ENCODE data around the gene PLEKHA6. TPM values are rescaled to one million over a fixed set of nuclear protein-coding genes. Genes with fewer than 3 reads are reported as not detected.

Gene PLEKHA6
- total RNA-seq, 1 experiment from 2014 or later, result 5.5 TPM

DNA sequence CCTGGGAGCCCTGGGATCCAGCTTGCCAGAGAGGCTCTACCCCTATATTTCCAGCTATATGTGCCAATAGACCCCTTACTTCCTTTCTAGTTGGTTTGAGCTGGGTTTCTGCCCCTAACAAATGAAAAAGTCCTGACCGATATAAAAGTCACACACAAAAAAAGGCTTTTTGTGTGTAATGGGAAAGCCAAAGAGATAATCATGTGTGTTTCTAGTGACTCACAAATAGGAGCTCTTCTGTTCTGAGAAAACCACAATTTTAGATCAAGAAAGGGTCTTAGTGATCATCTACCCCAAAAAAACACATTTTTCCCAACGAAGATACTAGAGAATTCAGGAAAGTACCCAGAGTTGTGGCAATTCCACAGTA is 23.0 kb upstream of the PLEKHA6 start:
- Histone ChIP-seq H3K9me3 (ENCODE audit: control insufficient read depth, insufficient read depth, low read depth, low read length) (no peaks in the 10 kb centered on the region), H3K27ac (ENCODE audit: low read length) (no peak overlapping the region), H3K36me3 (ENCODE audit: control insufficient read depth, insufficient read depth, low read length) (no peaks in the 10 kb centered on the region), H3K4me3 (ENCODE audit: low read depth in 2 of 2, low read length in 2 of 2) (peak overlapping the region in 1 of 2 experiments; percentile 6; a peak in 1 of 4 replicates), H3K4me1 (ENCODE audit: control insufficient read depth, insufficient read depth, low read length) (peaks cover 4% of the 10 kb centered on the region), H3K27me3 (ENCODE audit: control insufficient read depth, insufficient read depth, low read length) (peaks cover 7% of the 10 kb centered on the region; the same call in 1 of the 2 replicates)
- TF ChIP-seq REST (IDR thresholded peaks at IDR 0.05; ENCODE audit: insufficient read depth in 1 of 2, low read depth in 2 of 2, low read length in 1 of 2), result no peak
- TF ChIP-seq SIN3A (IDR thresholded peaks at IDR 0.05; ENCODE audit: borderline replicate concordance, insufficient read depth, low read depth, low read length), result no peak
- no peak for TF ChIP-seq CTCF (IDR thresholded peaks at IDR 0.05)
- no peak for TF ChIP-seq POLR2AphosphoS5 (IDR thresholded peaks at IDR 0.05; ENCODE audit: low read depth, low read length)
- TF ChIP-seq TCF7L2 (IDR thresholded peaks at IDR 0.05; ENCODE audit: low read depth, low read length), result no peak
- in situ Hi-C loops (cut with HindIII; ENCODE audit: low pct_unique_long_range_greater_than_20kb, low sequenced_read_pairs), result no loop called here
- POLR2A ChIA-PET, result interaction anchor here (0.7 kb wide), 1 partner anchor 460 kb away, joined by 9 read pairs; no protein-coding TSS in a partner anchor
- ATAC-seq (no peak), DNase-seq (ENCODE audit: low read depth, low spot score) (no peak)
- BruUV-seq (replicated peaks), result no TSS peak
- CTCF ChIA-PET, result no interaction called here
- intact Hi-C loops (cut with micrococcal nuclease; ENCODE audit: unreplicated experiment), result no loop called here

DNA sequence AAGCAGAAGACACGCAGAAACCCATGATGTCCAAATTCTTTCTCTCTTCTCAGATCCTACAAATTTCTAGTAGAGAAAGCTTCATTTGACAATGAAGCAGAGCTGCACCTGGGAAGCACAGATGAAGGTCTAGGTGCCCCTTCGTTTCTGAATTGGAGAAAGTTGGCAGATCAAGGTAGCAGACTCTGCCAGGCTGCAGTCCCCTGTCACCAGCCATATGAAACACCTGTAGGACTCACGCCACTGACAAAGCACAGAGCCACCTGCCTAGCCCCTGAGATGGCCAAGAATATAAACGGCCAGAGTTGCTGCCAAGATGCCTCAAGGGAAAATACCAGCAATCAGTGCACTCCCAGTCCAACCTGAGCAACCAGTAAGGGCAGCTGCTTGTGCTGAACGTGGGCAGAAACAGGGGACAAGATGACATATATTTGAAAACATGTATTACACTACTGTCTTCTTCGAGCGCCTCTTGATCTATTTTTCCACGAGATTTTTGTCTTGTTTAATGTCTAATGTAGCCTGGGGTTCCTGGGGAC is 20.6 kb upstream of the PLEKHA6 start:
- ChIA-PET POLR2A (no interaction called here), CTCF (no interaction called here)
- peaks cover 13% of the 10 kb centered on the region for H3K27me3 ChIP-seq (ENCODE audit: control insufficient read depth, insufficient read depth, low read length)
- no TSS peak for BruUV-seq (replicated peaks)
- no peak for TF ChIP-seq REST (IDR thresholded peaks at IDR 0.05; ENCODE audit: insufficient read depth in 1 of 2, low read depth in 2 of 2, low read length in 1 of 2)
- no peak for TF ChIP-seq POLR2AphosphoS5 (IDR thresholded peaks at IDR 0.05; ENCODE audit: low read depth, low read length)
- TF ChIP-seq TCF7L2 (IDR thresholded peaks at IDR 0.05; ENCODE audit: low read depth, low read length), result no peak
- TF ChIP-seq CTCF (IDR thresholded peaks at IDR 0.05), result no peak
- TF ChIP-seq SIN3A (IDR thresholded peaks at IDR 0.05; ENCODE audit: borderline replicate concordance, insufficient read depth, low read depth, low read length), result no peak
- ATAC-seq (no peak), DNase-seq (ENCODE audit: low read depth, low spot score) (no peak)
- no peaks in the 10 kb centered on the region for H3K36me3 ChIP-seq (ENCODE audit: control insufficient read depth, insufficient read depth, low read length)
- in situ Hi-C loops (cut with HindIII; ENCODE audit: low pct_unique_long_range_greater_than_20kb, low sequenced_read_pairs), result no loop called here
- no peaks in the 10 kb centered on the region for H3K9me3 ChIP-seq (ENCODE audit: control insufficient read depth, insufficient read depth, low read depth, low read length)
- intact Hi-C loops (cut with micrococcal nuclease; ENCODE audit: unreplicated experiment), result no loop called here
- no peak overlapping the region for H3K4me3 ChIP-seq (ENCODE audit: low read depth in 2 of 2, low read length in 2 of 2)
- H3K27ac ChIP-seq (ENCODE audit: low read length), result no peak overlapping the region
- H3K4me1 ChIP-seq (ENCODE audit: control insufficient read depth, insufficient read depth, low read length), result peaks cover 4% of the 10 kb centered on the region

Data from Panc1 (cell line).